GM12891 (cell line): ENCODE measurements around the gene QSER1. TPM values are rescaled to one million over a fixed set of nuclear protein-coding genes. Genes with fewer than 3 reads are reported as not detected.
A peak's percentile ranks its signal among the peaks of the same experiment; 100 is the strongest.
"Not testable (repeated sequence)": the region's sequence is repeated elsewhere in the genome, so short reads cannot be mapped to it uniquely, and the experiment has no call there.

Experiments
- DNase-seq: peaks from one replicate; pipeline ENCODE4 v3.0.0; 2011; ENCODE audit warnings: low spot score; ENCODE audit not compliant: insufficient read length
- FAIRE-seq: peaks from 2 replicates; lab custom pipeline; 2011; peaks lifted over from hg19 to GRCh38; lab: Jason Lieb, UNC
- PAX5 ChIP-seq: IDR thresholded peaks from 2 replicates; pipeline ENCODE4 v1.6.1; 2011; ENCODE audit warnings: low read length, moderate library complexity, mild to moderate bottlenecking; ENCODE audit not compliant: insufficient read depth, severe bottlenecking
- POLR2A ChIP-seq: IDR thresholded peaks from 2 replicates; pipeline ENCODE4 v1.6.1; 2011; ENCODE audit warnings: low read depth, low read length, control low read depth
- POLR2AphosphoS5 ChIP-seq: IDR thresholded peaks from 2 replicates; pipeline ENCODE4 v1.6.1; 2011; ENCODE audit warnings: low read depth, low read length, control low read depth
- POU2F2 ChIP-seq: IDR thresholded peaks from 2 replicates; pipeline ENCODE4 v1.6.1; 2011; ENCODE audit warnings: low read depth, mild to moderate bottlenecking, control low read depth, low read length, moderate library complexity
- SPI1 ChIP-seq: IDR thresholded peaks from 2 replicates; pipeline ENCODE4 v1.6.1; 2011; ENCODE audit warnings: low read depth, low read length, control low read depth
- TAF1 ChIP-seq: IDR thresholded peaks from 2 replicates; pipeline ENCODE4 v1.6.1; 2011; ENCODE audit warnings: low read depth, low read length, control low read depth
- polyA plus RNA-seq: library from polyadenylated mRNA; unstranded; fragments of >200 nt; gene quantifications from one replicate; pipeline ENCODE4 v1.2.1, GENCODE V29; 2012; ENCODE audit warnings: low read depth, missing spikeins, inconsistent platforms; ENCODE audit not compliant: missing spikeins

QSER1 gene
- polyA plus RNA-seq, result 2.4 TPM

- FAIRE-seq (peak; percentile 85), DNase-seq (peak; percentile 77)
- no peak for TF ChIP-seq POU2F2
- TF ChIP-seq POLR2A, result peak; percentile 58; the same call in 1 of the 2 replicates
- TF ChIP-seq POLR2AphosphoS5, result 0 out of 2 replicates have a peak, but pooled peaks have one; percentile 46
Measured at GRCh38 chr11:32892355-32893092, at the start of gene QSER1. QSER1 (plus strand) TSS chr11:32892811; CDS start chr11:32893126, 315 bp downstream.

GRCh38 chr11:32843544-32843943 is 49.1 kb upstream of the QSER1 start:
- DNase-seq, result no peak
- no peak for FAIRE-seq
- TF ChIP-seq POLR2A (no peak), SPI1 (no peak), PAX5 (no peak), TAF1 (no peak), POLR2AphosphoS5 (no peak), POU2F2 (no peak)

GRCh38 chr11:32847511-32847910 is 45.1 kb upstream of the QSER1 start:
- no peak for DNase-seq
- no peak for TF ChIP-seq POLR2A
- TF ChIP-seq SPI1, result peak; percentile 79
- no peak for FAIRE-seq

GRCh38 chr11:32849761-32850160 is 42.9 kb upstream of the QSER1 start:
- FAIRE-seq (no peak), DNase-seq (no peak)
- TF ChIP-seq POLR2A (no peak), SPI1 (no peak), TAF1 (no peak), POLR2AphosphoS5 (no peak), POU2F2 (no peak), PAX5 (no peak)

- DNase-seq (no peak), FAIRE-seq (no peak)
- no peak for TF ChIP-seq PAX5
- TF ChIP-seq TAF1, result no peak
- no peak for TF ChIP-seq POU2F2
- TF ChIP-seq POLR2AphosphoS5, result no peak
- no peak for TF ChIP-seq POLR2A
- no peak for TF ChIP-seq SPI1
Measured at GRCh38 chr11:32851251-32851650, 41.4 kb upstream of the QSER1 start.

GRCh38 chr11:32852207-32852606 is 40.4 kb upstream of the QSER1 start:
- FAIRE-seq (peak; percentile 57), DNase-seq (no peak)
- TF ChIP-seq POLR2A (no peak), POLR2AphosphoS5 (no peak)

GRCh38 chr11:32855601-32856000 is 37.0 kb upstream of the QSER1 start:
- FAIRE-seq (no peak), DNase-seq (no peak)
- TF ChIP-seq POLR2A (no peak), POLR2AphosphoS5 (no peak), POU2F2 (no peak), PAX5 (no peak), TAF1 (no peak), SPI1 (no peak)

GRCh38 chr11:32858731-32859130 is 33.9 kb upstream of the QSER1 start:
- peak; percentile 5 for FAIRE-seq
- TF ChIP-seq POU2F2 (no peak), POLR2AphosphoS5 (no peak), TAF1 (no peak), POLR2A (no peak), PAX5 (no peak), SPI1 (no peak)
- no peak for DNase-seq

GRCh38 chr11:32861850-32862577 is 30.6 kb upstream of the QSER1 start:
- FAIRE-seq (no peak), DNase-seq (no peak)
- no peak for TF ChIP-seq POLR2AphosphoS5
- no peak for TF ChIP-seq POLR2A
- no peak for TF ChIP-seq PAX5

GRCh38 chr11:32864555-32864954 is 28.1 kb upstream of the QSER1 start:
- no peak for FAIRE-seq

GRCh38 chr11:32868752-32869151 is 23.9 kb upstream of the QSER1 start:
- FAIRE-seq, DNase-seq: not testable (repeated sequence)

More at GRCh38 chr11:32864555-32864954, 28.1 kb upstream of the QSER1 start:
- no peak for TF ChIP-seq POU2F2
- TF ChIP-seq POLR2A, result no peak
- no peak for TF ChIP-seq SPI1
- no peak for TF ChIP-seq POLR2AphosphoS5
- no peak for TF ChIP-seq PAX5
- no peak for TF ChIP-seq TAF1
- no peak for DNase-seq
